A549 (cell line): ENCODE results near the gene CFAP43.

Experiments
- CHD2 ChIP-seq: fragments of 150-350 bp; IDR thresholded peaks from 2 replicates; pipeline ENCODE4 v1.6.1; 2014; ENCODE audit warnings: low read length; ENCODE audit not compliant: partially characterized antibody
- POLR2A ChIP-seq: IDR thresholded peaks from 2 replicates; pipeline ENCODE4 v1.6.1; 2012; ENCODE audit warnings: mild to moderate bottlenecking, low read length
- RFX5 ChIP-seq: fragments of 450-650 bp; IDR thresholded peaks from 2 replicates; pipeline ENCODE4 v1.7.1; 2014; ENCODE audit warnings: antibody characterized with exemption, mild to moderate bottlenecking, moderate library complexity
- TF ChIP-seq, protein P1 (sequence below): fragments of >200 bp; sonication (Bioruptor Twin); formaldehyde crosslinking; IDR thresholded peaks from 3 replicates; pipeline ENCODE4 v1.5.1; 2016

DNA sequence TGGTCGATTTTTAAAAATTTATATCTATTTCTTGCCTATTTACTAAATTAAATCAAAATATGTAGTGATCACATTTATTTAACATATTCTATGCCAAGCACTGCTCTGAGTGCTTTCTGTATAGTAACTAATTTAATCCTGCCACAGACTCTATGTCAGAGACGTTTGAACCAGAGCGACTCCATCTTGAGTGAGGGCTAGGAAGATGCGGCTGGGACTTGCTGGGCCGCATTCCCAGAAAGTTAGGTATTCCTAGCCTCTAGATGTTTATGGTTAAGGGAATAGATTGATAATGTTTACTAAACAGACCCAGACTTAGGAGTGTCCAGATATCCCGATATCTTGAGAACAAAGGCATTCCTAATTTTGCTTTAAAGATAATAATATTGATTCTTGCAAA is 19.3 kb upstream of the CFAP43 start:
- TF ChIP-seq POLR2A (no peak), CHD2 (no peak), RFX5 (no peak)
- TF ChIP-seq, protein P1, sequence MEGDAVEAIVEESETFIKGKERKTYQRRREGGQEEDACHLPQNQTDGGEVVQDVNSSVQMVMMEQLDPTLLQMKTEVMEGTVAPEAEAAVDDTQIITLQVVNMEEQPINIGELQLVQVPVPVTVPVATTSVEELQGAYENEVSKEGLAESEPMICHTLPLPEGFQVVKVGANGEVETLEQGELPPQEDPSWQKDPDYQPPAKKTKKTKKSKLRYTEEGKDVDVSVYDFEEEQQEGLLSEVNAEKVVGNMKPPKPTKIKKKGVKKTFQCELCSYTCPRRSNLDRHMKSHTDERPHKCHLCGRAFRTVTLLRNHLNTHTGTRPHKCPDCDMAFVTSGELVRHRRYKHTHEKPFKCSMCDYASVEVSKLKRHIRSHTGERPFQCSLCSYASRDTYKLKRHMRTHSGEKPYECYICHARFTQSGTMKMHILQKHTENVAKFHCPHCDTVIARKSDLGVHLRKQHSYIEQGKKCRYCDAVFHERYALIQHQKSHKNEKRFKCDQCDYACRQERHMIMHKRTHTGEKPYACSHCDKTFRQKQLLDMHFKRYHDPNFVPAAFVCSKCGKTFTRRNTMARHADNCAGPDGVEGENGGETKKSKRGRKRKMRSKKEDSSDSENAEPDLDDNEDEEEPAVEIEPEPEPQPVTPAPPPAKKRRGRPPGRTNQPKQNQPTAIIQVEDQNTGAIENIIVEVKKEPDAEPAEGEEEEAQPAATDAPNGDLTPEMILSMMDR, result no peak
